Thoracic aorta (tissue), 2 donors: ENCODE measurements around the gene MED13L. TPM values are rescaled to one million over a fixed set of nuclear protein-coding genes. Genes with fewer than 3 reads are reported as not detected.

ENCODE experiments used
- ATAC-seq: fragments of 150-250 bp; one replicate; pipeline ENCODE4 v1.8.0; 2017; ENCODE audit warnings: low read depth; ENCODE audit not compliant: insufficient number of reproducible peaks, low FRiP score
- DNase-seq: peaks from one replicate; pipeline ENCODE4 v3.0.0-alpha.2; 2020; ENCODE audit warnings: low spot score
- H3K27ac ChIP-seq, 2 donors: fragments of 200-600 bp; sonication (generic); 1 replicate in 1 of 2; 2 replicates in 1 of 2; pipeline ENCODE4 v1.5.1; 2016; ENCODE audit warnings: mild to moderate bottlenecking in 2 of 2, moderate library complexity in 2 of 2
- H3K27me3 ChIP-seq: fragments of 200-600 bp; sonication (generic); replicated peaks from 2 replicates; pipeline ENCODE4 v1.6.0; 2016; ENCODE audit warnings: mild to moderate bottlenecking; ENCODE audit not compliant: insufficient read depth
- H3K36me3 ChIP-seq: fragments of 200-600 bp; sonication (generic); one replicate; pipeline ENCODE4 v1.5.1; 2016
- H3K4me1 ChIP-seq, 2 donors: fragments of 200-600 bp; sonication (generic); 1 replicate in 1 of 2; 2 replicates in 1 of 2; pipeline versions ENCODE4 v1.5.1 to v1.6.0; 2016; ENCODE audit warnings: low read depth in 2 of 2, mild to moderate bottlenecking in 1 of 2; ENCODE audit not compliant: control insufficient read depth in 1 of 2
- H3K4me3 ChIP-seq: fragments of 200-600 bp; sonication (generic); 2 replicates; pipeline ENCODE4 v1.5.1; 2016; ENCODE audit warnings: mild to moderate bottlenecking
- H3K9me3 ChIP-seq: fragments of 200-600 bp; sonication (generic); 2 replicates; pipeline ENCODE4 v1.5.1; 2016
- total RNA-seq, 2 donors: library from RNA; depleted of rRNA; stranded (reverse); fragments of >200 nt; gene quantifications; one replicate each; pipeline versions ENCODE4 v1.1.0 to v1.2.3, GENCODE V29; 2016
- TF ChIP-seq, protein P1 (sequence below): fragments of 200-600 bp; sonication (generic); IDR thresholded peaks from one replicate; pipeline ENCODE4 v1.5.1; 2019; ENCODE audit warnings: antibody characterized with exemption

MED13L gene
- total RNA-seq, 2 donors from 2014 or later, result 186 to 221 TPM

DNA sequence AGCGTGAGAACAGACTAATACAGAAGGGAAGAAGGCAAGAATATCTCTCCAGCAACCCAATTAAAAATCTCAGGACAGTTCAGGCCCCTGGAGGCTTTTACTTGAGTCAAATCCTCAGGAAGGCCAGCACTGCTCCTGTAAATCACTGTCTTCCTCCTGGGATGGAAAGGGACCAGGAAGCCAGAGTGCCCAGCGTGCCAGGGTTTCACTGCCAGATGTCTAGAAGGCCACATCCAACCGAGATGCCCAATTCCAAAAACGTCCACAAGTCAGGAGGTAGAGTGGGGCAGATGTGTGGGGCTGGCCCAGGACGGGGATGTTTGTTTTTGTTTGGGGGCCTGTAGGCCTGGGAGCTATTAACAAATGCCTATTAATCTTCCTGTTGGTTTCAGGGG, 332.0 kb downstream of the MED13L start:
- H3K36me3 ChIP-seq, result peaks cover under 1% of the 10 kb centered on the region
- DNase-seq (no peak), ATAC-seq (no peak)
- H3K9me3 ChIP-seq, result no peaks in the 10 kb centered on the region
- H3K27ac ChIP-seq, result no peak overlapping the region
- TF ChIP-seq, protein P1, sequence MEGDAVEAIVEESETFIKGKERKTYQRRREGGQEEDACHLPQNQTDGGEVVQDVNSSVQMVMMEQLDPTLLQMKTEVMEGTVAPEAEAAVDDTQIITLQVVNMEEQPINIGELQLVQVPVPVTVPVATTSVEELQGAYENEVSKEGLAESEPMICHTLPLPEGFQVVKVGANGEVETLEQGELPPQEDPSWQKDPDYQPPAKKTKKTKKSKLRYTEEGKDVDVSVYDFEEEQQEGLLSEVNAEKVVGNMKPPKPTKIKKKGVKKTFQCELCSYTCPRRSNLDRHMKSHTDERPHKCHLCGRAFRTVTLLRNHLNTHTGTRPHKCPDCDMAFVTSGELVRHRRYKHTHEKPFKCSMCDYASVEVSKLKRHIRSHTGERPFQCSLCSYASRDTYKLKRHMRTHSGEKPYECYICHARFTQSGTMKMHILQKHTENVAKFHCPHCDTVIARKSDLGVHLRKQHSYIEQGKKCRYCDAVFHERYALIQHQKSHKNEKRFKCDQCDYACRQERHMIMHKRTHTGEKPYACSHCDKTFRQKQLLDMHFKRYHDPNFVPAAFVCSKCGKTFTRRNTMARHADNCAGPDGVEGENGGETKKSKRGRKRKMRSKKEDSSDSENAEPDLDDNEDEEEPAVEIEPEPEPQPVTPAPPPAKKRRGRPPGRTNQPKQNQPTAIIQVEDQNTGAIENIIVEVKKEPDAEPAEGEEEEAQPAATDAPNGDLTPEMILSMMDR, result no peak
- no peaks in the 10 kb centered on the region for H3K27me3 ChIP-seq
- no peaks in the 10 kb centered on the region for H3K4me1 ChIP-seq
- H3K4me3 ChIP-seq, result no peak overlapping the region

DNA sequence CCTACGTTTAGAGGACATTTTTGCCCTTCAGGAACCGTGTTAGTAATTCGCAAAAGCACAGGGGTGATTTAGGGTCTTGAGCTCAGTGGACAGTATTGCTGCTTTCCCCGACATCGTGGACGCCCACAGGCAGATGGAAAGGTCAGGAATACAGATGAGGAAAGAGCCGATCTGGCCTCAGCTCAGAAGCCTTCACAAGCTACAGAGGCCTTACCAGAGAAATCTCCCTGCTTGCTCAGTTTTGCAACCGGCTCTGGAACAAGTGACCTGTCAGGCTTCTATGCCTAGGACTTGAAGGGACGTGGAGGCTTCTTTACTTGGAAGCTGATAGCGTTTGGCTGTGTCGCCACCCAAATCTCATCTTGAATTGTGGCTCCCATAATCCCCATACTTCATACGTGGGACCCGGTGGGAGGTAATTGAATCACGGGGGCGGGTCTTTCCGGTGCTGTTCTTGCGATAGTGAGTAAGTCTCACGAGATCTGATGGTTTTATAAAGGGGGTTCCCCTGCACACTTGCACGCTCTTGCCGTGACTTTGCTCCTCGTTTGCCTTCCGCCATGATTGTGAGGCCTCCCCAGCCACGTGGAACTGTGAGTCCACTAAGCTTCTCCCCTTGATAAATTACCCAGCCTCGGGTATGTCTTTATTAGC, 332.5 kb downstream of the MED13L start:
- no peaks in the 10 kb centered on the region for H3K27me3 ChIP-seq
- H3K9me3 ChIP-seq, result no peaks in the 10 kb centered on the region
- TF ChIP-seq, protein P1, result no peak
- DNase-seq, result no peak
- H3K4me3 ChIP-seq, result no peak overlapping the region
- H3K36me3 ChIP-seq, result no peaks in the 10 kb centered on the region
- ATAC-seq, result no peak
- H3K27ac ChIP-seq, result no peak overlapping the region
- no peaks in the 10 kb centered on the region for H3K4me1 ChIP-seq

DNA sequence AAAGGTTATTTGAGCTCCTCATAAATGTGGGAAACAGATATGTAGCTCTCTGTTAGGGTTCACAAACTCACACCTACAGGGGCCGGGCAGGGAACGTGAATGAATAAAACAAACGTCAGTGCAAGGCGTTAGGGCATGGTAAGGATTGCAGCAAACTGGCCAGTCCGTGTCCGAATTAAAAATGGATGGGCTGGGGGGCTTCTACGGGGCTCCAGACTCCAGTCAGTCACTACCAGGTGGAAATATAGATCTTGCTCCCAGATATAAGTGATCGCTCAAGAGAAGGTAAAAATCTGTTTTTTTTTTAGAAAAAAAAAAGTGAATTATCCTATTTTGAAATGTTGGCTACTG, 333.1 kb downstream of the MED13L start:
- H3K36me3 ChIP-seq, result no peaks in the 10 kb centered on the region
- H3K4me1 ChIP-seq, result no peaks in the 10 kb centered on the region
- H3K27ac ChIP-seq, result no peak overlapping the region
- no peaks in the 10 kb centered on the region for H3K9me3 ChIP-seq
- no peak overlapping the region for H3K4me3 ChIP-seq
- TF ChIP-seq, protein P1, result no peak
- ATAC-seq (no peak), DNase-seq (no peak)
- no peaks in the 10 kb centered on the region for H3K27me3 ChIP-seq

DNA sequence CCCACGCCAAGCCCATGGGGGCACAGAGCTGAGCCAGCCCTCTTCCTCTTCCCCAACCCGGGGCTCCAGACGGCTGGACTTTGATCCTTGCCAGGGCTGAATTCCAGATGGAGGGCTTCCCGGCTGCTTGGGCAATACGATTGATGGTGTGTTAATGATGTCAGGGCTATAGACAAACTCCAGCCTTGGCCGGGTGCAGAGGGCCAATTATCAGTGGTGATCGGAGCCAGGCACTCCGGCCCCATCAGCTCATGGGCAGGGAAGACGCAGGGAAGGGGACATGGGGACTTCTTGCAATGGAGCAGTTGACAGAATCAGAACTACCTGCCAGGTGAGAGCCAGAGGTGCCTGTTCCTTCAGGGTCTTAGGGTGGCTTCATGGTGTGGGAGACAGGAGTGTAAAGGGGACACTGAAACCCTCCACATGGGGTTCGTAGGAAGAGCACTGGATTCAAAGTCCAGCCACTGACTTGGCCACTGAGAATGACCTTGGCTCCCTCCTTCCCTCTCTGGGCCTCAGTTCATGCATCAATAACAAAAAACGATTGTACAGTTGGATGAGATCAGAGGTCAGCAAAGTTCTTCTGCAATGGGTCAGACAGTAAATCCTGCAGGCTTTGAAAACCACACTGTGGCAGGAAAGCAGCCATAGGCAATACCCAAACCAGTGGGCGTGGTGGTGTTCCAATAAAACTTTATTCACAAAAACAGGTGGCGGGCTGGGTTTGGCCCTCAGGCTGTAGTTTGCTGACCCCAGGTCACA, 333.7 kb downstream of the MED13L start:
- ATAC-seq, result no peak
- H3K9me3 ChIP-seq, result peaks cover 4% of the 10 kb centered on the region
- no peaks in the 10 kb centered on the region for H3K27me3 ChIP-seq
- no peak for DNase-seq
- H3K27ac ChIP-seq, result no peak overlapping the region
- H3K36me3 ChIP-seq, result no peaks in the 10 kb centered on the region
- H3K4me3 ChIP-seq, result no peak overlapping the region
- H3K4me1 ChIP-seq, result no peaks in the 10 kb centered on the region
- TF ChIP-seq, protein P1, result no peak

DNA sequence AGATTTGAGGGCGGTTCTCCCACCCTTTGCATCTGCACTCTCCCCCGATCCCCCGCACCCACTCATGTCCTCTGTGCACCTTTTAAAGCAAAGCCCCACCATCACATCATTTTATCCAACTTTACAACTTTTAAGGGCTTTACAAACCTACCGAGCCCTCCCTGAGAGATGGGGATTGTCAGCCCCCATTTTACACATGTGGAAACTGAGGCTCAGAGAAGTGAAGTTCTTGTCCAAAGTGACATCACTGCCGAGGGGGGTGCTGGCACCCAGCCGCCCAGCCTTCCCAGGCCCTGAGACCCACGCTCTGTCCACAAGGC, 334.2 kb downstream of the MED13L start:
- ATAC-seq, result no peak
- Histone ChIP-seq H3K36me3 (no peaks in the 10 kb centered on the region), H3K4me1 (no peaks in the 10 kb centered on the region), H3K27ac (no peak overlapping the region), H3K27me3 (no peaks in the 10 kb centered on the region), H3K9me3 (peaks cover 7% of the 10 kb centered on the region), H3K4me3 (no peak overlapping the region)
- DNase-seq, result no peak
- TF ChIP-seq, protein P1, result no peak
